GM23338 (cell line): ENCODE results near the gene PDE7B. TPM values are rescaled to one million over a fixed set of nuclear protein-coding genes. Genes with fewer than 3 reads are reported as not detected.

ENCODE experiments used
- ATAC-seq: fragments of 200-7000 bp; cut with Tn5 transposase; 3 replicates; pipeline ENCODE4 v1.9.1; 2020
- DNase-seq: peaks from one replicate; pipeline ENCODE4 v3.0.0-alpha.2; 2015; ENCODE audit warnings: low spot score
- H2AFZ ChIP-seq: fragments of 200-600 bp; sonication (generic); 2 replicates; pipeline ENCODE4 v1.8.0; 2016; ENCODE audit warnings: antibody characterized with exemption, mild to moderate bottlenecking, moderate library complexity
- H3F3A ChIP-seq: fragments of 200-600 bp; sonication (generic); replicated peaks from 2 replicates; pipeline ENCODE4 v1.8.0; 2017; ENCODE audit warnings: antibody characterized with exemption, mixed run types, low read depth
- H3K27ac ChIP-seq: fragments of 200-600 bp; sonication (generic); 2 replicates; pipeline ENCODE4 v1.6.1; 2016; ENCODE audit warnings: low read depth
- H3K27me3 ChIP-seq: fragments of 200-600 bp; sonication (generic); 2 replicates; pipeline ENCODE4 v1.8.0; 2016; ENCODE audit warnings: mild to moderate bottlenecking, mixed run types, moderate library complexity; ENCODE audit not compliant: insufficient read depth
- H3K36me3 ChIP-seq: fragments of 200-600 bp; sonication (generic); 2 replicates; pipeline ENCODE4 v1.8.0; 2016; ENCODE audit warnings: mild to moderate bottlenecking; ENCODE audit not compliant: insufficient read depth
- H3K4me1 ChIP-seq: fragments of 200-600 bp; sonication (generic); 2 replicates; pipeline ENCODE4 v1.8.0; 2016; ENCODE audit warnings: mild to moderate bottlenecking, moderate library complexity; ENCODE audit not compliant: insufficient read depth
- H3K4me2 ChIP-seq: fragments of 200-600 bp; sonication (generic); 2 replicates; pipeline ENCODE4 v1.7.1; 2017; ENCODE audit warnings: mixed run types
- H3K4me3 ChIP-seq: fragments of 200-600 bp; sonication (generic); 2 replicates; pipeline ENCODE4 v1.6.1; 2016; ENCODE audit warnings: mixed run types
- H3K79me2 ChIP-seq: fragments of 200-600 bp; sonication (generic); replicated peaks from 2 replicates; pipeline ENCODE4 v1.8.0; 2017; ENCODE audit warnings: mild to moderate bottlenecking; ENCODE audit not compliant: insufficient read depth
- H3K9me2 ChIP-seq: fragments of 200-600 bp; sonication (generic); 2 replicates; pipeline ENCODE4 v1.8.0; 2017; ENCODE audit not compliant: insufficient read depth
- H4K20me1 ChIP-seq: fragments of 200-600 bp; sonication (generic); replicated peaks from 2 replicates; pipeline ENCODE4 v1.8.0; 2017; ENCODE audit warnings: mild to moderate bottlenecking; ENCODE audit not compliant: insufficient read depth
- H3K27ac Mint-ChIP-seq: 2 replicates; pipeline ENCODE4 v1.8.0; 2020; ENCODE audit warnings: inconsistent platforms, mild to moderate bottlenecking, moderate library complexity, mixed read lengths
- H3K27me3 Mint-ChIP-seq: 3 replicates; pipeline ENCODE4 v1.8.0; 2022; ENCODE audit warnings: low read depth, mild to moderate bottlenecking, moderate library complexity, mixed read lengths, inconsistent platforms; ENCODE audit not compliant: insufficient read depth, poor library complexity
- H3K36me3 Mint-ChIP-seq: 3 replicates; pipeline ENCODE4 v1.8.0; 2021; ENCODE audit warnings: low read depth, mild to moderate bottlenecking, inconsistent platforms, moderate library complexity, mixed read lengths
- H3K4me1 Mint-ChIP-seq: 3 replicates; pipeline ENCODE4 v1.8.0; 2020; ENCODE audit warnings: mild to moderate bottlenecking, inconsistent platforms, mixed read lengths
- H3K4me3 Mint-ChIP-seq: 3 replicates; pipeline ENCODE4 v1.8.0; 2021; ENCODE audit warnings: moderate library complexity, mild to moderate bottlenecking, inconsistent platforms, mixed read lengths
- H3K9me3 Mint-ChIP-seq: 3 replicates; pipeline ENCODE4 v1.8.0; 2020; ENCODE audit warnings: moderate library complexity, mild to moderate bottlenecking, inconsistent platforms, mixed read lengths
- CREB1 ChIP-seq: fragments of 250-450 bp; sonication (Bioruptor Pico); IDR thresholded peaks from 2 replicates; pipeline ENCODE4 v1.5.0; 2020; ENCODE audit warnings: low read depth, mild to moderate bottlenecking, moderate library complexity
- ETS1 ChIP-seq: IDR thresholded peaks from 2 replicates; pipeline ENCODE4 v1.6.1; 2016; ENCODE audit warnings: antibody characterized with exemption
- EZH2 ChIP-seq: fragments of 200-600 bp; sonication (generic); IDR thresholded peaks from one replicate; pipeline ENCODE4 v1.8.0; 2017; ENCODE audit warnings: antibody characterized with exemption, mild to moderate bottlenecking, low read depth; ENCODE audit not compliant: unreplicated experiment
- EZH2phosphoT487 ChIP-seq: fragments of 200-600 bp; sonication (generic); IDR thresholded peaks from one replicate; pipeline ENCODE4 v1.8.1; 2018; ENCODE audit warnings: antibody characterized with exemption; ENCODE audit not compliant: unreplicated experiment
- JUNB ChIP-seq: IDR thresholded peaks from one replicate; pipeline ENCODE4 v1.6.1; 2016; ENCODE audit warnings: antibody characterized with exemption; ENCODE audit not compliant: unreplicated experiment
- NANOG ChIP-seq: IDR thresholded peaks from 2 replicates; pipeline ENCODE4 v1.6.1; 2016; ENCODE audit warnings: antibody characterized with exemption, borderline replicate concordance
- POLR2AphosphoS5 ChIP-seq: IDR thresholded peaks from 2 replicates; pipeline ENCODE4 v1.6.1; 2016; ENCODE audit warnings: antibody characterized with exemption, low read depth
- REST ChIP-seq: IDR thresholded peaks from one replicate; pipeline ENCODE4 v1.6.1; 2018; ENCODE audit warnings: antibody characterized with exemption; ENCODE audit not compliant: unreplicated experiment
- STAT1 ChIP-seq: IDR thresholded peaks from one replicate; pipeline ENCODE4 v1.6.1; 2016; ENCODE audit warnings: antibody characterized with exemption; ENCODE audit not compliant: unreplicated experiment
- ZNF114 ChIP-seq: fragments of 250-450 bp; sonication (Bioruptor Pico); IDR thresholded peaks from 2 replicates; pipeline ENCODE4 v1.5.0; 2020; ENCODE audit warnings: mild to moderate bottlenecking, moderate library complexity
- ZNF331 ChIP-seq: fragments of 250-450 bp; sonication (Bioruptor Pico); IDR thresholded peaks from 2 replicates; pipeline ENCODE4 v1.5.0; 2020; ENCODE audit warnings: low read depth, mild to moderate bottlenecking, moderate library complexity
- polyA plus RNA-seq: library from polyadenylated mRNA; unstranded; fragments of >200 nt; fragmentation: Nextera tagmentation; extraction: Ambion mirVana; gene quantifications from 2 replicates; pipeline ENCODE4 v1.2.1, GENCODE V29; 2016
- total RNA-seq: library from RNA; depleted of rRNA; stranded (reverse); fragments of >200 nt; shearing (Covaris generic); gene quantifications from 2 replicates; pipeline ENCODE4 v1.2.3, GENCODE V29; 2014

The PDE7B gene
- total and polyA plus RNA-seq, 2 experiments from 2014 or later: 0.07 TPM; not detected in 1

- Histone ChIP-seq H3K4me1 (no peaks in the 10 kb centered on the region), H3K4me2 (no peak overlapping the region), H3K79me2 (no peaks in the 10 kb centered on the region), H3K27me3 (no peaks in the 10 kb centered on the region), H3K36me3 (no peaks in the 10 kb centered on the region), H3F3A (no peaks in the 10 kb centered on the region), H3K9me2 (peaks cover 3% of the 10 kb centered on the region; the same call in 1 of the 2 replicates), H3K4me3 (no peak overlapping the region), H4K20me1 (no peaks in the 10 kb centered on the region), H3K27ac (no peak overlapping the region), H2AFZ (peak overlapping the region; percentile 15; the same call in 1 of the 2 replicates)
- Mint-ChIP-seq H3K9me3 (peaks cover 6% of the 10 kb centered on the region; the same call in 2 of the 3 replicates), H3K4me1 (no peaks in the 10 kb centered on the region), H3K4me3 (no peak overlapping the region), H3K27me3 (no peaks in the 10 kb centered on the region), H3K27ac (no peak overlapping the region), H3K36me3 (no peaks in the 10 kb centered on the region)
- no peak for TF ChIP-seq EZH2phosphoT487
- no peak for TF ChIP-seq ZNF114
- TF ChIP-seq POLR2AphosphoS5: no peak
- TF ChIP-seq CREB1: no peak
- no peak for TF ChIP-seq ZNF331 (CRISPR knock-in tag)
- no peak for TF ChIP-seq REST
- no peak for TF ChIP-seq NANOG
- no peak for TF ChIP-seq STAT1
- TF ChIP-seq JUNB: no peak
- no peak for TF ChIP-seq ETS1
- DNase-seq: no peak
- ATAC-seq: no peak
Measured at GRCh38 chr6:135962731-135963130, 111.2 kb downstream of the PDE7B start.

GRCh38 chr6:135970750-135971149 is 119.2 kb downstream of the PDE7B start:
- Mint-ChIP-seq H3K4me3 (no peak overlapping the region), H3K4me1 (no peaks in the 10 kb centered on the region), H3K27ac (no peak overlapping the region), H3K27me3 (no peaks in the 10 kb centered on the region), H3K36me3 (no peaks in the 10 kb centered on the region), H3K9me3 (no peaks in the 10 kb centered on the region)
- H3K36me3 ChIP-seq: no peaks in the 10 kb centered on the region
- no peak overlapping the region for H2AFZ ChIP-seq
- H3K4me2 ChIP-seq: no peak overlapping the region
- H3K9me2 ChIP-seq: 0 out of 2 replicates have a peak, but pooled peaks cover 9% of the 10 kb centered on the region
- no peak overlapping the region for H3K4me3 ChIP-seq
- ATAC-seq (no peak), DNase-seq (no peak)
- no peak overlapping the region for H3K27ac ChIP-seq
- H4K20me1 ChIP-seq: no peaks in the 10 kb centered on the region
- H3K4me1 ChIP-seq: no peaks in the 10 kb centered on the region
- H3K79me2 ChIP-seq: no peaks in the 10 kb centered on the region
- no peaks in the 10 kb centered on the region for H3K27me3 ChIP-seq
- H3F3A ChIP-seq: no peaks in the 10 kb centered on the region
- TF ChIP-seq NANOG: no peak
- TF ChIP-seq REST: no peak
- TF ChIP-seq EZH2: no peak
- no peak for TF ChIP-seq ZNF114
- TF ChIP-seq STAT1: no peak
- TF ChIP-seq CREB1: no peak
- no peak for TF ChIP-seq POLR2AphosphoS5
